Neural crest cell (in vitro differentiated cells): ENCODE measurements around the gene SLC13A2. TPM values are rescaled to one million over a fixed set of nuclear protein-coding genes. Genes with fewer than 3 reads are reported as not detected.
A peak's percentile ranks its signal among the peaks of the same experiment; 100 is the strongest.

Experiments
- DNase-seq: peaks from one replicate; pipeline ENCODE4 v3.0.0; 2021; ENCODE audit warnings: low read depth, mixed read lengths, low spot score
- H3K27ac Mint-ChIP-seq: one replicate; pipeline ENCODE4 v1.8.0; 2021; ENCODE audit warnings: mild to moderate bottlenecking, mixed read lengths; ENCODE audit not compliant: unreplicated experiment
- H3K27me3 Mint-ChIP-seq: 2 replicates; pipeline ENCODE4 v1.8.0; 2021; ENCODE audit warnings: low read depth, mild to moderate bottlenecking, mixed read lengths
- H3K36me3 Mint-ChIP-seq: 2 replicates; pipeline ENCODE4 v1.8.0; 2021; ENCODE audit warnings: low read depth, mild to moderate bottlenecking, mixed read lengths
- H3K4me1 Mint-ChIP-seq: 2 replicates; pipeline ENCODE4 v1.8.0; 2021; ENCODE audit warnings: mixed read lengths
- H3K4me3 Mint-ChIP-seq: one replicate; pipeline ENCODE4 v1.8.0; 2021; ENCODE audit warnings: mild to moderate bottlenecking, mixed read lengths
- H3K9me3 Mint-ChIP-seq: 2 replicates; pipeline ENCODE4 v1.8.0; 2021; ENCODE audit warnings: mixed read lengths
- total RNA-seq: library from RNA; stranded (reverse); gene quantifications from 2 replicates; pipeline ENCODE4 v1.2.1, GENCODE V29; 2021
- TF ChIP-seq, protein P1 (sequence below): fragments of 200-600 bp; sonication (generic); conservative IDR thresholded peaks from 2 replicates; pipeline ENCODE4 v1.5.0; 2021; ENCODE audit warnings: antibody characterized with exemption, mild to moderate bottlenecking

SLC13A2 gene
- total RNA-seq, 1 donor from 2014 or later, result not detected

DNA sequence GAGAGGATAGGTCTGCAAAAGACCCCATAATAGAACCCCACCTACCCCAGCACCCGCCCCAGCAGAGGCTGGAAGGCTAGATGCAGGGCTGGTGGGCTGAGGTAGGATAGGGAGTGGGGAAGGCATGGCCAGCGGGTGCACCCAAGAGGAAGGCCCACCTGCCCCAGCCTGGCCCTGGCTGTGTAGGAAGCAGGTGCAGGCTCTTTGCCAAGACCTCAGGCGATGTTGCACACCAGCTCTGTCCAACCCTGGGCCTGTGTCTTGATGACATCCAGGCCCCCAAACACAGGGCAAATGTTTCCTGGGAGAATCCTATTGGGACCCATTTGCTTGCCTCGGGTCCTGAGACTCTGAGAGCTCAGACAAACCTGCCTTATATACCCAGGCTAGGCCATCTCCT is 66.8 kb downstream of the SLC13A2 start:
- DNase-seq, result no peak
- H3K9me3 Mint-ChIP-seq, result no peaks in the 10 kb centered on the region
- no peak overlapping the region for H3K4me3 Mint-ChIP-seq
- H3K27me3 Mint-ChIP-seq, result peaks cover 4% of the 10 kb centered on the region
- TF ChIP-seq, protein P1, sequence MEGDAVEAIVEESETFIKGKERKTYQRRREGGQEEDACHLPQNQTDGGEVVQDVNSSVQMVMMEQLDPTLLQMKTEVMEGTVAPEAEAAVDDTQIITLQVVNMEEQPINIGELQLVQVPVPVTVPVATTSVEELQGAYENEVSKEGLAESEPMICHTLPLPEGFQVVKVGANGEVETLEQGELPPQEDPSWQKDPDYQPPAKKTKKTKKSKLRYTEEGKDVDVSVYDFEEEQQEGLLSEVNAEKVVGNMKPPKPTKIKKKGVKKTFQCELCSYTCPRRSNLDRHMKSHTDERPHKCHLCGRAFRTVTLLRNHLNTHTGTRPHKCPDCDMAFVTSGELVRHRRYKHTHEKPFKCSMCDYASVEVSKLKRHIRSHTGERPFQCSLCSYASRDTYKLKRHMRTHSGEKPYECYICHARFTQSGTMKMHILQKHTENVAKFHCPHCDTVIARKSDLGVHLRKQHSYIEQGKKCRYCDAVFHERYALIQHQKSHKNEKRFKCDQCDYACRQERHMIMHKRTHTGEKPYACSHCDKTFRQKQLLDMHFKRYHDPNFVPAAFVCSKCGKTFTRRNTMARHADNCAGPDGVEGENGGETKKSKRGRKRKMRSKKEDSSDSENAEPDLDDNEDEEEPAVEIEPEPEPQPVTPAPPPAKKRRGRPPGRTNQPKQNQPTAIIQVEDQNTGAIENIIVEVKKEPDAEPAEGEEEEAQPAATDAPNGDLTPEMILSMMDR, result no peak
- no peaks in the 10 kb centered on the region for H3K4me1 Mint-ChIP-seq
- H3K27ac Mint-ChIP-seq, result no peak overlapping the region
- no peaks in the 10 kb centered on the region for H3K36me3 Mint-ChIP-seq

DNA sequence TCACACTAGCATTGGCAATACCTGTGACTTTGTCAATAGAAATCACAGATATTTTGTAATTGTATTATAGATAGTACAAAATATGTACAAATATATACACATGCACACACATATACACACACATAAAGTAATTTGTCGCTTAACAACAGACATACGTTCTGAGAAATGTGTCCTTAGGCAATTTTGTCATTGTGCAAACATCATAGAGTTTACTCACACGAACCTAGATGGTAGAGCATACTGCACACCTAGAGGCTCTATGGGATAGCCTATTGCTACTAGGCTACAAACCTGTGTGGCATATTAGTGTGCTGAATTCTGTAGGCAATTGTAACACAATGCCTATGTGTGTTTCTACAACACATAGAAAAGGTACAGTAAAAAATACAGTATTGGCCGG is 68.0 kb downstream of the SLC13A2 start:
- no peak for DNase-seq
- Mint-ChIP-seq H3K27me3 (peaks cover 4% of the 10 kb centered on the region), H3K4me3 (no peak overlapping the region), H3K36me3 (no peaks in the 10 kb centered on the region), H3K27ac (no peak overlapping the region), H3K9me3 (no peaks in the 10 kb centered on the region), H3K4me1 (no peaks in the 10 kb centered on the region)
- TF ChIP-seq, protein P1, result no peak

DNA sequence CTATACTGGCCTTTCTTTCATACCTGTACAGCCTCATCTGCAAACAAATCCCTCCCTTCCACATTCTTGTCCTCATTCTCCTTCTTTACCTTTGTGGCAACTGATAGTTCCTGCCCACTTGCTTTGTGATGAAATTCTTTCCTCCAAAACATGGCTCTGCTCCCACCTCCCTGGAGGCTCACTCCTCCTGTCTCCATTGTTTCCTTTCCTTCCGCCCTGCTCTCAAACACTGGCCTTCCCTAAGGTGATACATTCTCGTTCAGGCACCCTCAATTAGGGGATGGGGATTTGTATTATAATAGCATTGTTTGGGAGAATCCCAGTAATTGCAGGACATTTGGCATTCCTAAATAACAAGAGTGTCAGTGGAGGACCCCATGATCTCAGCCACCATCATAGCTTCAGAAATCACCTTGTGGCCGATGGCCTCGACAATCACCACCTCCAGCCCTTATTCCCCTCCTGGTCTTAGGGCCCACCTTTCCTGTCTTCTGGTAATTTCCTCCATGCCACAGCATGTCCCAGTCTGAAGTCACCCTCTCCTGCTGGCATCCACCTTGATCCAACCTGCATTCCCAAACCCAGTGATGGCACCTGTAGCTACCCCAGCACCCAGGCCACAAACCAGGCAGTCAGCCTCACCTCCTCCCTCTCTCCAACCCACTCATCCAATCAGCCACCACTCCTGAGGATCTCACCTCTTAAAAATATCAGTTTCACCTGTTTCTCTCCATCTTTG is 71.1 kb downstream of the SLC13A2 start:
- Mint-ChIP-seq H3K4me1 (peaks cover 4% of the 10 kb centered on the region), H3K9me3 (no peaks in the 10 kb centered on the region), H3K36me3 (no peaks in the 10 kb centered on the region), H3K4me3 (no peak overlapping the region), H3K27me3 (no peaks in the 10 kb centered on the region), H3K27ac (no peak overlapping the region)
- DNase-seq, result no peak
- TF ChIP-seq, protein P1, result no peak

DNA sequence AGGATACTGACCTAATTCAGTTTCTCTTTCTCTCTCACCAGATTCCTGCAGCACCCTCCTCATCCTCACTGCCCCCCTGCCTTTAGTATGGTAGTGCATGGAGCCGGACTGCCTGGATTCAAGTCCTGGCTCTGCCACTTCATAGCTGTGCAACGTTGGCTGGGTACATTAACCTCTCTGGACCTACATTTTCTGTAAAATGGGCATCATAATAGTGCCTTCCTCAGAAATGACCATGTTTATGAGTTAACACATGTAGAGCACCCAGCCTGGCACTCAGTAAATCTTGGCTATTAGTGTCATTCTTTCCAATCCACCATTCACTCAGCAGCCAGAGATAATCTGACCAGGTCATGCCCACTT is 71.7 kb downstream of the SLC13A2 start:
- Mint-ChIP-seq H3K4me1 (peaks cover 6% of the 10 kb centered on the region), H3K27ac (no peak overlapping the region), H3K9me3 (no peaks in the 10 kb centered on the region), H3K36me3 (no peaks in the 10 kb centered on the region), H3K27me3 (no peaks in the 10 kb centered on the region), H3K4me3 (no peak overlapping the region)
- no peak for DNase-seq
- TF ChIP-seq, protein P1, result no peak

DNA sequence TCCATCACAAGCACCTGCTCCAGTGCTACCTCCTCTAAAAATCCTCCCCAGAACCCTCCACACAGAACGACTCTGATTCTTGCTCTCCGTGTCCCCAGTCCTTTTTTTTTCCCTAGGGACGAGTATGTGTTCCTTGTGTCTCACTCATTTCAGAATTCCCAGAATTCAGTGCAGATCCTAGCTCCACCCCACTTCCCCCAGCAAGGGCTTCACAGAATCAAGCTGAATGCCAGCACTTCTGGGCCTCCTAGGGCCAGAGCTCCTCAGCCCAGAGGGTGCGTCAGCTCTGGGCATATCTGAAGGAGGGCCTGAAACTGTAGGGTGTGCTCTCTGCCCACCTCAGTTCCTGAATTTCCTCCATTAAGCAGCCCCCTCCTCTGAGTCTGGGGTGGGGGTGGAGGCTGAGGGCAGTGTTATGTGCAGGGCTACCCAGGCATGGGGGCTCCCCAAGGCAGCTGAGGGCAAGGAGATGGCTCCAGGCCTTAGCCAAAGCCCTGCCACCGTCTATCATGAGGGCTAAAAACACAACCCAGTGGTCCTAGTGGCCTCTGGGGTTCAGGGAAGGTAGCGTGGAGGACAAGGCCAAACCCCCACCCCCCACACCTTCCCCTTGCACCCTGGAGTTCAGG is 72.5 kb downstream of the SLC13A2 start:
- Mint-ChIP-seq H3K27me3 (no peaks in the 10 kb centered on the region), H3K4me1 (peaks cover 14% of the 10 kb centered on the region), H3K9me3 (no peaks in the 10 kb centered on the region), H3K4me3 (no peak overlapping the region), H3K36me3 (no peaks in the 10 kb centered on the region), H3K27ac (peak overlapping the region; percentile 35)
- TF ChIP-seq, protein P1, result no peak
- DNase-seq, result no peak
